PFSK-1 (cell line): Measurements from ENCODE around the gene POLR2H.

Experiments
- FOXP2 ChIP-seq: optimal IDR thresholded peaks from 2 replicates; pipeline ENCODE3; 2011; ENCODE audit warnings: borderline replicate concordance, control low read depth, inconsistent platforms; ENCODE audit not compliant: insufficient read depth; ENCODE audit errors: extremely low read length, extremely low read depth
- POLR2AphosphoS5 ChIP-seq: IDR thresholded peaks from 2 replicates; pipeline ENCODE4 v1.6.1; 2012; ENCODE audit warnings: low read depth, mild to moderate bottlenecking, control low read depth, low read length, moderate library complexity
- REST ChIP-seq, 2 experiments: IDR thresholded peaks; 2 replicates each; pipeline versions ENCODE4 v1.6.1 to v1.8.0; 2011 to 2012; ENCODE audit warnings: low read depth in 2 of 2, low read length in 2 of 2, control low read depth in 1 of 2, inconsistent platforms in 1 of 2, mild to moderate bottlenecking in 1 of 2, moderate library complexity in 1 of 2; ENCODE audit not compliant: insufficient read depth in 1 of 2
- SIN3A ChIP-seq: IDR thresholded peaks from 2 replicates; pipeline ENCODE4 v1.6.1; 2012; ENCODE audit warnings: mild to moderate bottlenecking, low read length, moderate library complexity, borderline replicate concordance; ENCODE audit not compliant: insufficient read depth
- TAF1 ChIP-seq: IDR thresholded peaks from 2 replicates; pipeline ENCODE4 v1.6.1; 2012; ENCODE audit warnings: low read length, control low read depth, borderline replicate concordance; ENCODE audit not compliant: insufficient read depth

Gene POLR2H

GRCh38 chr3:184354754-184355153 lies 6.8 kb upstream of the POLR2H start:
- TF ChIP-seq REST (IDR thresholded peaks at IDR 0.05; ENCODE audit: insufficient read depth in 1 of 2, low read depth in 2 of 2, low read length in 2 of 2): no peak
- no peak for TF ChIP-seq FOXP2
- TF ChIP-seq POLR2AphosphoS5: no peak
- TF ChIP-seq SIN3A: no peak
- TF ChIP-seq TAF1: no peak

GRCh38 chr3:184355261-184356040 lies 6.1 kb upstream of the POLR2H start:
- no peak for TF ChIP-seq POLR2AphosphoS5
- TF ChIP-seq TAF1: no peak

GRCh38 chr3:184357248-184358123 lies 4.0 kb upstream of the POLR2H start:
- TF ChIP-seq SIN3A (no peak), POLR2AphosphoS5 (no peak), REST (IDR thresholded peaks at IDR 0.05; ENCODE audit: insufficient read depth in 1 of 2, low read depth in 2 of 2, low read length in 2 of 2) (no peak), TAF1 (no peak), FOXP2 (no peak)

GRCh38 chr3:184358124-184358767 lies 3.3 kb upstream of the POLR2H start:
- TF ChIP-seq TAF1 (no peak), FOXP2 (no peak), POLR2AphosphoS5 (no peak), SIN3A (no peak), REST (IDR thresholded peaks at IDR 0.05; ENCODE audit: insufficient read depth in 1 of 2, low read depth in 2 of 2, low read length in 2 of 2) (no peak)

GRCh38 chr3:184358921-184359350 lies 2.6 kb upstream of the POLR2H start:
- TF ChIP-seq FOXP2: no peak
- no peak for TF ChIP-seq POLR2AphosphoS5
- TF ChIP-seq TAF1: no peak
- no peak for TF ChIP-seq REST (IDR thresholded peaks at IDR 0.05; ENCODE audit: insufficient read depth in 1 of 2, low read depth in 2 of 2, low read length in 2 of 2)
- no peak for TF ChIP-seq SIN3A
